Measurements from ENCODE around the gene ZNF558.

GRCh38 chr19:8831373-8831772, 731 bp downstream of the ZNF558 start:
- TF ChIP-seq CTCF (IDR thresholded peaks at IDR 0.05) (no peak), POLR2A (IDR thresholded peaks at IDR 0.05) (no peak), EP300 (IDR thresholded peaks at IDR 0.05) (no peak)

Measured in tibial nerve (tissue), 4 donors.